HepG2 (cell line): ENCODE results near the gene QRICH2. TPM values are rescaled to one million over a fixed set of nuclear protein-coding genes. Genes with fewer than 3 reads are reported as not detected.

Experiments used
- ATAD3A ChIP-seq: sonication (generic); formaldehyde crosslinking; IDR thresholded peaks from 2 replicates; pipeline ENCODE4 v1.4.0; 2020; ENCODE audit warnings: missing genetic modification reagents
- CEBPB ChIP-seq: IDR thresholded peaks from 2 replicates; pipeline ENCODE4 v1.6.1; 2011; ENCODE audit warnings: low read depth, low read length, improper control_type of control experiment, borderline replicate concordance
- GFI1 ChIP-seq: sonication (generic); formaldehyde crosslinking; IDR thresholded peaks from 2 replicates; pipeline ENCODE4 v1.5.0; 2020; ENCODE audit warnings: missing genetic modification reagents, mild to moderate bottlenecking, borderline replicate concordance
- HNRNPUL1 ChIP-seq: fragments of 200-400 bp; formaldehyde crosslinking; IDR thresholded peaks from 2 replicates; pipeline ENCODE4 v1.6.1; 2017; ENCODE audit warnings: low read depth, mild to moderate bottlenecking, low read length, moderate library complexity
- JARID2 ChIP-seq: sonication (generic); formaldehyde crosslinking; IDR thresholded peaks from 2 replicates; pipeline ENCODE4 v1.8.1; 2023; ENCODE audit warnings: missing genetic modification reagents, inconsistent platforms; ENCODE audit not compliant: insufficient replicate concordance
- PITX1 ChIP-seq: sonication (generic); formaldehyde crosslinking; IDR thresholded peaks from 2 replicates; pipeline ENCODE4 v1.5.1; 2020; ENCODE audit warnings: mild to moderate bottlenecking, missing genetic modification reagents
- SALL2 ChIP-seq: sonication (generic); formaldehyde crosslinking; IDR thresholded peaks from 2 replicates; pipeline ENCODE4 v1.8.1; 2023; ENCODE audit warnings: mild to moderate bottlenecking, missing genetic modification reagents, inconsistent platforms
- TOPORS ChIP-seq: sonication (generic); formaldehyde crosslinking; IDR thresholded peaks from 2 replicates; pipeline ENCODE4 v1.8.0; 2023; ENCODE audit warnings: mild to moderate bottlenecking, missing genetic modification reagents
- ZNF20 ChIP-seq: sonication (generic); formaldehyde crosslinking; IDR thresholded peaks from 2 replicates; pipeline ENCODE4 v1.4.0; 2020; ENCODE audit warnings: mild to moderate bottlenecking, moderate library complexity, missing genetic modification reagents
- ZNF570 ChIP-seq: sonication (generic); formaldehyde crosslinking; IDR thresholded peaks from 2 replicates; pipeline ENCODE4 v1.4.0; 2020; ENCODE audit warnings: mild to moderate bottlenecking, missing genetic modification reagents, borderline replicate concordance
- ZNF7 ChIP-seq: IDR thresholded peaks from 2 replicates; pipeline ENCODE4 v1.6.1; 2016; ENCODE audit warnings: missing biosample characterization, missing genetic modification reagents
- ZNF768 ChIP-seq: sonication (generic); formaldehyde crosslinking; IDR thresholded peaks from 2 replicates; pipeline ENCODE4 v1.4.0; 2020; ENCODE audit warnings: missing genetic modification reagents
- polyA plus RNA-seq, 8 experiments: library from polyadenylated mRNA; depleted of rRNA in 3 of 8; stranded (reverse) in 7 of 8; unstranded in 1 of 8; fragments of >200 nt; fragmentation: Illumina TruSeq in 4 of 8; extraction: Trizol in 4 of 8; gene quantifications; 2 replicates each; pipeline versions ENCODE4 v1.2.1 to v1.2.3, GENCODE V29; 2011 to 2016; ENCODE audit warnings: low read depth in 4 of 8, missing spikeins in 1 of 8, mixed read lengths in 1 of 8; ENCODE audit not compliant: insufficient read depth in 1 of 8
- total RNA-seq, 5 experiments: library from RNA; depleted of rRNA; stranded (reverse); fragments of >200 nt; fragmentation: Illumina TruSeq; extraction: Trizol; gene quantifications; 2 replicates each; pipeline ENCODE4 v1.2.3, GENCODE V29; 2016; ENCODE audit warnings: low read depth in 1 of 5
- TF ChIP-seq, protein P1 (sequence below): sonication (generic); formaldehyde crosslinking; IDR thresholded peaks from 2 replicates; pipeline ENCODE4 v1.8.1; 2022; ENCODE audit warnings: mild to moderate bottlenecking, missing genetic modification reagents
- TF ChIP-seq, protein P2 (sequence below): sonication (generic); formaldehyde crosslinking; IDR thresholded peaks from 2 replicates; pipeline ENCODE4 v1.4.0; 2020; ENCODE audit warnings: missing genetic modification reagents
- TF ChIP-seq, protein P3 (sequence below): sonication (generic); formaldehyde crosslinking; IDR thresholded peaks from 2 replicates; pipeline ENCODE4 v1.8.0; 2022; ENCODE audit warnings: mild to moderate bottlenecking, missing genetic modification reagents; ENCODE audit not compliant: insufficient replicate concordance
- TF ChIP-seq, protein P4 (sequence below): sonication (generic); formaldehyde crosslinking; conservative IDR thresholded peaks from 2 replicates; pipeline ENCODE4 v1.8.0; 2022; ENCODE audit warnings: missing genetic modification reagents
- TF ChIP-seq, protein P5 (sequence below): sonication (generic); formaldehyde crosslinking; IDR thresholded peaks from 2 replicates; pipeline ENCODE4 v1.4.0; 2020; ENCODE audit warnings: missing genetic modification reagents, borderline replicate concordance

Gene QRICH2
- total and polyA plus RNA-seq, 2 of the 13 experiments (the other 11 are each of a cell fraction or from before 2014, with no cell fraction given), result 3.7 to 5.7 TPM

DNA sequence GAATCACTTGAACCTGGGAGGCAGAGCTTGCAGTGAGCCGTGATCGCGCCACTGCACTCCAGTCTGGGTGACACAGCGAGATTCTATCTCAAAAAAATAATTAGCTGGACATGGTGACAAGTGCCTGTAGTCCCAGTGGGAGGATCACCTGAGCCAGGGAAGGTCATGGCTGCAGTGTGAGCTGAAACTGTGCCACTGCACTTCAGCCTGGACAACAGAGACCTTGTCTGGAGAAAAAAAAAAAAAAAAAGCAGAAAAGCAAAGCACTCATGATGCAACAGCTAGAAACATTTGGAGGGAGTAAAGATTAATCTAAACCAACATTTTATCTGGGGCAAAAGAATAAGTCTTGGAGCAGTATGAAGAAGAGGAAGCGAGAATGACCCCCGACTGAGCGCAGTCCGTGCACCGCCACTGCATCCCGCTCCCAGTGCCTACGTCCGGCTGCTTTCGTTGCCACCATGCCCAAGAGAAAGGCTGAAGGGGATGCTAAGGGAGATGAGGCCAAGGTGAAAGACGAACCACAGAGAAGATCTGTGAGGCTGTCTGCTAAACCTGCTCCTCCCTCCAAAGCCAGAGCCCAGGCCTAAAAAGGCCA lies 37.4 kb upstream of the QRICH2 start (continued):
- TF ChIP-seq, protein P1, sequence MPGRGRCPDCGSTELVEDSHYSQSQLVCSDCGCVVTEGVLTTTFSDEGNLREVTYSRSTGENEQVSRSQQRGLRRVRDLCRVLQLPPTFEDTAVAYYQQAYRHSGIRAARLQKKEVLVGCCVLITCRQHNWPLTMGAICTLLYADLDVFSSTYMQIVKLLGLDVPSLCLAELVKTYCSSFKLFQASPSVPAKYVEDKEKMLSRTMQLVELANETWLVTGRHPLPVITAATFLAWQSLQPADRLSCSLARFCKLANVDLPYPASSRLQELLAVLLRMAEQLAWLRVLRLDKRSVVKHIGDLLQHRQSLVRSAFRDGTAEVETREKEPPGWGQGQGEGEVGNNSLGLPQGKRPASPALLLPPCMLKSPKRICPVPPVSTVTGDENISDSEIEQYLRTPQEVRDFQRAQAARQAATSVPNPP (CRISPR knock-in tag), result no peak
- no peak for TF ChIP-seq JARID2 (CRISPR knock-in tag)
- TF ChIP-seq ZNF20, result no peak
- TF ChIP-seq ZNF768, result no peak
- peak; percentile 87 for TF ChIP-seq CEBPB
- no peak for TF ChIP-seq SALL2
- no peak for TF ChIP-seq HNRNPUL1
- no peak for TF ChIP-seq ZNF570
- TF ChIP-seq PITX1 (CRISPR knock-in tag), result peak; percentile 44; the same call in 1 of the 2 replicates
- TF ChIP-seq, protein P2, sequence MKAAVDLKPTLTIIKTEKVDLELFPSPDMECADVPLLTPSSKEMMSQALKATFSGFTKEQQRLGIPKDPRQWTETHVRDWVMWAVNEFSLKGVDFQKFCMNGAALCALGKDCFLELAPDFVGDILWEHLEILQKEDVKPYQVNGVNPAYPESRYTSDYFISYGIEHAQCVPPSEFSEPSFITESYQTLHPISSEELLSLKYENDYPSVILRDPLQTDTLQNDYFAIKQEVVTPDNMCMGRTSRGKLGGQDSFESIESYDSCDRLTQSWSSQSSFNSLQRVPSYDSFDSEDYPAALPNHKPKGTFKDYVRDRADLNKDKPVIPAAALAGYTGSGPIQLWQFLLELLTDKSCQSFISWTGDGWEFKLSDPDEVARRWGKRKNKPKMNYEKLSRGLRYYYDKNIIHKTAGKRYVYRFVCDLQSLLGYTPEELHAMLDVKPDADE (CRISPR knock-in tag), result no peak
- TF ChIP-seq, protein P3, sequence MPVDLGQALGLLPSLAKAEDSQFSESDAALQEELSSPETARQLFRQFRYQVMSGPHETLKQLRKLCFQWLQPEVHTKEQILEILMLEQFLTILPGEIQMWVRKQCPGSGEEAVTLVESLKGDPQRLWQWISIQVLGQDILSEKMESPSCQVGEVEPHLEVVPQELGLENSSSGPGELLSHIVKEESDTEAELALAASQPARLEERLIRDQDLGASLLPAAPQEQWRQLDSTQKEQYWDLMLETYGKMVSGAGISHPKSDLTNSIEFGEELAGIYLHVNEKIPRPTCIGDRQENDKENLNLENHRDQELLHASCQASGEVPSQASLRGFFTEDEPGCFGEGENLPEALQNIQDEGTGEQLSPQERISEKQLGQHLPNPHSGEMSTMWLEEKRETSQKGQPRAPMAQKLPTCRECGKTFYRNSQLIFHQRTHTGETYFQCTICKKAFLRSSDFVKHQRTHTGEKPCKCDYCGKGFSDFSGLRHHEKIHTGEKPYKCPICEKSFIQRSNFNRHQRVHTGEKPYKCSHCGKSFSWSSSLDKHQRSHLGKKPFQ (CRISPR knock-in tag), result no peak
- no peak for TF ChIP-seq ZNF7 (CRISPR knock-in tag)
- no peak for TF ChIP-seq TOPORS (CRISPR knock-in tag)
- TF ChIP-seq GFI1 (CRISPR knock-in tag), result no peak
- TF ChIP-seq, protein P4, sequence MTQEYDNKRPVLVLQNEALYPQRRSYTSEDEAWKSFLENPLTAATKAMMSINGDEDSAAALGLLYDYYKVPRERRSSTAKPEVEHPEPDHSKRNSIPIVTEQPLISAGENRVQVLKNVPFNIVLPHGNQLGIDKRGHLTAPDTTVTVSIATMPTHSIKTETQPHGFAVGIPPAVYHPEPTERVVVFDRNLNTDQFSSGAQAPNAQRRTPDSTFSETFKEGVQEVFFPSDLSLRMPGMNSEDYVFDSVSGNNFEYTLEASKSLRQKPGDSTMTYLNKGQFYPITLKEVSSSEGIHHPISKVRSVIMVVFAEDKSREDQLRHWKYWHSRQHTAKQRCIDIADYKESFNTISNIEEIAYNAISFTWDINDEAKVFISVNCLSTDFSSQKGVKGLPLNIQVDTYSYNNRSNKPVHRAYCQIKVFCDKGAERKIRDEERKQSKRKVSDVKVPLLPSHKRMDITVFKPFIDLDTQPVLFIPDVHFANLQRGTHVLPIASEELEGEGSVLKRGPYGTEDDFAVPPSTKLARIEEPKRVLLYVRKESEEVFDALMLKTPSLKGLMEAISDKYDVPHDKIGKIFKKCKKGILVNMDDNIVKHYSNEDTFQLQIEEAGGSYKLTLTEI (CRISPR knock-in tag), result no peak
- TF ChIP-seq, protein P5, sequence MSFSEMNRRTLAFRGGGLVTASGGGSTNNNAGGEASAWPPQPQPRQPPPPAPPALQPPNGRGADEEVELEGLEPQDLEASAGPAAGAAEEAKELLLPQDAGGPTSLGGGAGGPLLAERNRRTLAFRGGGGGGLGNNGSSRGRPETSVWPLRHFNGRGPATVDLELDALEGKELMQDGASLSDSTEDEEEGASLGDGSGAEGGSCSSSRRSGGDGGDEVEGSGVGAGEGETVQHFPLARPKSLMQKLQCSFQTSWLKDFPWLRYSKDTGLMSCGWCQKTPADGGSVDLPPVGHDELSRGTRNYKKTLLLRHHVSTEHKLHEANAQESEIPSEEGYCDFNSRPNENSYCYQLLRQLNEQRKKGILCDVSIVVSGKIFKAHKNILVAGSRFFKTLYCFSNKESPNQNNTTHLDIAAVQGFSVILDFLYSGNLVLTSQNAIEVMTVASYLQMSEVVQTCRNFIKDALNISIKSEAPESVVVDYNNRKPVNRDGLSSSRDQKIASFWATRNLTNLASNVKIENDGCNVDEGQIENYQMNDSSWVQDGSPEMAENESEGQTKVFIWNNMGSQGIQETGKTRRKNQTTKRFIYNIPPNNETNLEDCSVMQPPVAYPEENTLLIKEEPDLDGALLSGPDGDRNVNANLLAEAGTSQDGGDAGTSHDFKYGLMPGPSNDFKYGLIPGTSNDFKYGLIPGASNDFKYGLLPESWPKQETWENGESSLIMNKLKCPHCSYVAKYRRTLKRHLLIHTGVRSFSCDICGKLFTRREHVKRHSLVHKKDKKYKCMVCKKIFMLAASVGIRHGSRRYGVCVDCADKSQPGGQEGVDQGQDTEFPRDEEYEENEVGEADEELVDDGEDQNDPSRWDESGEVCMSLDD (CRISPR knock-in tag), result no peak
- no peak for TF ChIP-seq ATAD3A (CRISPR knock-in tag)
